Stimulated activated CD4-positive, alpha-beta T cell treated with anti-CD3 and anti-CD28 coated beads, Interleukin-4, amount 100 ng/mL, for 48 hours (primary cell): ENCODE results near the gene PTPN14.

Source experiments
- DNase-seq, 2 donors: peaks; one replicate each; pipeline ENCODE4 v3.0.0-alpha.2; 2020; ENCODE audit warnings: low read depth in 2 of 2

Gene PTPN14

DNA sequence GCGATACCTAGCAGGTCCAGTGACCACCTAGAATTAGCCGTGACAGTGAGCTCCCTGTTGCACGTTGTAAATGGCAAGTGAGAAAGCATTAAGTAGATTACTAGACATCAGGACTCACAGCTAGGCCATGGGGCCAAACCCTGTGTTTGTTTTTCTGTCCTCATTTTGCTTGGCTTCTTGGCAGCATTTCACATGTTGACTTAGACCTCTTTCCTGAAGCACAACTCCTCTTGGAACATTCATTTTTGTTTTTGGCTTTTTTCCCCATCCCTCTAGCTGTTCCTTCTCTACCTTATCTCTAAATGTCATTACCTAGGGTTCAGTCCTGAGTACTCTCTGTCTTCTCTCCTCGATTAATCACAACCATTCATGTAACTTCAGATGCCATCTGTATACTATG is 16.9 kb upstream of the PTPN14 start:
- no peak for DNase-seq

GRCh38 chr1:214567481-214567980 is 16.1 kb upstream of the PTPN14 start:
- no peak for DNase-seq

GRCh38 chr1:214566158-214567104 is 15.0 kb upstream of the PTPN14 start:
- DNase-seq, result no peak

DNA sequence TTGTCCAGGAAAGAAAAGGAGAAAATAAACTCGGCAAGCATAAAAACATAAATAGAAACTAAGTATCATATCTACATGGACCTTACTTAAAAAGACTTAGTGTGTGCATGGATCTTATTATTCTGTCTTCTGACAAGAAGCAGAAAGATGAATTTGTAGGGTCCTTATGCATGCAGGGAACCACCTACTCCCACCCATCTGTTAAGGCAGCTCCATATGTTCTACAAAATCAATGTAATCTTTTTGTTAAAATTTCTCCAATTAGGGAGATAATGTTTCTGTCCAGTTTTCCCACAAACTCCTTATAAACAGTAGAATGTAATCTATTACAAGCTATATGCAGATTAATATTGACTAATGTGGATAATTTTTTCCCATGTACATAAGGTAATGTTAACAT is 13.9 kb upstream of the PTPN14 start:
- no peak for DNase-seq

DNA sequence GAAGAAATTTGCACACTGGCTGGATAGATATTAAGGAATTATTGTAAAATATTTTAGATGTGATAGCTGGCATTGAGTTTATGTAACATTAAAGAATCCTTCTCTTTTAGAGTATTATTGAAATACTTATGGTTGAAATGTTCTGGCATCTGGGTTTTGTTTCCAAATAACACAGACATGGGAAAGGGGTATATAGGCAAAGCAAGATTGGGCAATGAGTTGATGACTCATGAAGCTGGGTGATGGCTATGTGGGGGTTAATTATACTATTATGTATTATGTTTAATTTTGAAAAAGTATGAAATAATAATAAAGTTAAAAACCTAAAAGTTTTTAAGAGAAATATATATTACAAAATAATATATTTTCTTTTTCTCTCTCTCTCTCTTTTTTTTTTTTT is 12.5 kb upstream of the PTPN14 start:
- no peak for DNase-seq

- no peak for DNase-seq
Measured at GRCh38 chr1:214557952-214558735, 6.7 kb upstream of the PTPN14 start.

- no peak for DNase-seq
Measured at GRCh38 chr1:214553142-214553710, 1.8 kb upstream of the PTPN14 start.

DNA sequence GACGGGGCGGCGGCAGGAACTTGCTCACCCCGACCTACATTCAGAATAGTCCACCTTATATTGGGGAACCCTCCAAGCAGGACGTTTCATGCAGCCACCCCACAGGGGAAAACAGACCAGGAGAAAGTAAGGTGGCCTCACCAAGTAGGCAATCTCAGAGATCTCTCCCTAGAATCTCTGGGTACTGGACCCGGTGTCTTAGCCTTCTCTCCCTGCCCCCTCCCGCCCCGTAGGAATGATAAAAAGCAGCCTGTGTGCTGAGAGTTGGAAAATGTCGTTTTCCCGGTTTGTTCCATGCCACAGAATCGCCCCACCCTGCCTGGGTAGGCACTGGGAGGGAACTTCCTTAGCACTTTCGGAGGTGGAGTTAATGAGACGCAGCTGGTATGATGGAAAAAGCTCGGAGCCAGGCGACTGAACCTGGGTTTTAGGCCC is 789 bp upstream of the PTPN14 start:
- DNase-seq, result no peak

- DNase-seq, result no peak
Measured at GRCh38 chr1:214550857-214551435, 456 bp downstream of the PTPN14 start.

- no peak for DNase-seq
Measured at GRCh38 chr1:214550013-214550856, 1.2 kb downstream of the PTPN14 start.

- DNase-seq, result no peak
Measured at GRCh38 chr1:214549604-214550003, 1.8 kb downstream of the PTPN14 start.

DNA sequence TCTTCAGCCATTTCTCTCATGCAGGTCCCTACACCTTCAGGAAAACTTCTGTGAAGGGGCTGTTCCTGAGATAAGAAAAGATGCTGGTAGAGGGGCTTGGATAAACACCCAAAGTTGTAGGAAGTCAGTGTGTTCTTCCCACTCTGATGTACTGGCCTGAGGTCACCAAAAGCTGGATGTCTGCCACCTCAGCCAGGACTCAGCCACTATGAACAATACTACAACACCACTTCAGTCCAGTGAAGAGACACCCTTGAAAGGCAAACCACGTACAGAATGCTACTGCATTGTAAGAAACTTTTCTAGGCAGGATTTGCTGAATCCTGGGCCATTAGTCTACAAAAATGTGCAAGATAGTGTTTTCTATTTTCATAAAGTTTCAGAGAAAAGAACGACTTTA is 2.4 kb downstream of the PTPN14 start:
- no peak for DNase-seq

GRCh38 chr1:214548271-214548670 is 3.1 kb downstream of the PTPN14 start:
- DNase-seq, result no peak

- no peak for DNase-seq
Measured at GRCh38 chr1:214547747-214548146, 3.7 kb downstream of the PTPN14 start.

DNA sequence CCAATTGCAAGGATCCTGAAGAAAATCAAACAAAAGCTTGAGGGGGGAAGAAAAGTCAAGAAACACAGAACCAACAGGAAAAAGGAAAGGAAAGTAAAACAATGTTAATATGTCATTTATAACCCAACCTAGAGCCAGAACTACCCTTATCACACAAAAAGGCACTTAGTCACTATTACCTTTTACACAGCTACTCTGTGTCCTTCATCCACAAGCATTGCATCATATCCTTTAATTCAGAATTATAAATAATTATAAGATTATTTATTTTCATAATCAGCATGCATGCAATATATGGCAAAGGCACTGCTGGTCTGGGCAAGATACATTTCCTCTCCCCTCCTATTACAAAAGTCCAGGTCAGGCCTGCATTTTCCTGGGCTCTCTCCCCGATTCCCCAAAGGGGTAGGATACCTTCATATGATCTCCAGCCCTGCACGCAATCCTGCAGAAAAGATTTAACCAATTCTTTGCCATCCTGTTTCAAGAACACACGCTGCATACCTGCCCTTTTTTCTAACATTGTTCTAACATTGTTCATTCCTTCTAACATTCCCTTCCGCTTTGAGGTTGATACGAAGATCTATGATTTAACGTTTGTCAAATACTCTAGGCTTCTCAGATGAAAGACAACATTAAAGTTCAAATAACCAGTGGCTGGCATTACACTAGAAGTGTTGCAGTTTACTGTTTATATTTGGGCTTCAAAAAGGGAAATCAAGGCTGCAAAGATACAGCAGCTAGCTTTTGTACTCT is 4.3 kb downstream of the PTPN14 start:
- DNase-seq, result no peak

DNA sequence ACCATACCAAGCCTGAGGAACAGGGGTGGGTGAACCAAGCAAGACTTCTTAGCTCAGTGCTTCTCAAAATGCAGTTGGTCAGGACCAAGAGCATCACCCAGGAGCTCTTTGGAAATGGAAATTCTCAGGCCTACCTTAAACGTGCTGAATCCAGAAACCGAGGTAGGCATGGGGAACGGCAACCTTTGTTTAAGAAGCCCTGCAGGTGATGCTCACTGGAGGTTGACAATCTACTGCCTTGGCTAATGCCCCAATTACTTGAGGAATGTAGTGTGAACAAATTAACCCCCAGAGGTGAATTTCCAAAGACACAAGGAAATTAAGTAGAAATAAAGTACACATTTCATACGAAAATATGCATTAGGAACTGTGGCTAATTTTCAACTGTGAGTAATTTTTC is 5.3 kb downstream of the PTPN14 start:
- DNase-seq, result no peak

GRCh38 chr1:214545293-214545692 is 6.1 kb downstream of the PTPN14 start:
- DNase-seq, result no peak

DNA sequence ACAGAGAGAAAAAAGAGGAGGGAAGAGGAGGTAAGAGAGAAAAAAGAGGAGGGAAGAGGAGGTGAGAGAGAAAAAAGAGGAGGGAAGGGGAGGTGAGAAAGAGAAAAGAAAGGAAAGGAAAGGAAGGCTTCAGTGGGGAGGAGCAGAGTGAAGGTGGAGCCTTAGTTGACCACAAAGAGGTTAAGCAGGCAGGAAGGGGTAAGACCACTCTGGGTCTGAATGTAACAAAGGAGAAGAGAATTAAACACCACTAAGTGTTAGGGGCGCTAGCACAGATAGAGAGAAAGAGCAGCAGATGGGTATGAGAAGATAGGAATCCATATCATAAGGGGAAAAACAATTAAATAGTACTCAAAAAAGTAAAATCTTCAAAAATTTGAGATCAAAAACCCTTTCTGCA is 6.6 kb downstream of the PTPN14 start:
- DNase-seq, result no peak

DNA sequence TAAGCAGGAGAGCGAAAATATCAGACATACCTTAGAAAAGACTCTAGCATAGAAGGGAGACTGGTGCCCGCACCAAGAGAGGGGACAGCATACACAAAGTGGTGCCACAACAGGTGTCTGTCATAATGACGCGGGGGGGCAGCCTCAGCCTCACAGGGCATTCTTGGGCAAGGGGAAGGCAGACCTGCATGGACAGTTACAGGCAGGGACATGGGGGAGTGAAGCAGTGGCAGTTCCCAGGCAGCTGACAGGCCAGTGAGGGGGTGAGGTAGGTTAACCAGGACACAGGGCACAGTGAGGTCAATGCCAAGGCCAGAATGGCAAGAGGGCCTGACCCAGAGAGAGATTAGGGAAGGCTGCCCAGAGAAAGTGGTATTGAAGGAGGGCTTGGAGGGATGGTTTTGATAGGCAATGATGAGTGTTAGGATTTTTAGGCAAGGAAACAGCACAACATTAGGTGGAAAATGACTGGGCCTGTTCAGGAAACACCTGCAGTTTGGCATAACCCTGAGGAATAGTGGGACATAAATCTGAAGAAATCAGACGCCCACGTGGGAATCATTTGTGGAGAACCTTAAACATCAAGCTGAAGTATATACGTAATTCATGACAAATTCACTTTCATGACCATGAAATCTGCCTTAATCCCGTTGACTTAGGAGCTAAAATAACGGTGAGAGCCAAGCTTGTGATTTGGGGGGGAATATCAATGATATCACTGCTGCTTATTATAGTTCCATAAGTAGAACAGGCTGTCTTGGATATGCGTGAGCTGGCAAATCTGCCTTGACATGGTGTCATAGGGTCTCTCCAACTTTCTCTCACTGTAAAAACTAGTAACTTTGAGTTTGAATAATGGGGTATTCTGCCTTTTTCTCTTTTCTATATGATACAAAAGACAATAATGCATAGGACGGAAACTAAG is 8.9 kb downstream of the PTPN14 start:
- DNase-seq, result no peak
